ENCODE measurements around the gene TBC1D2B.

Gene TBC1D2B

GRCh38 chr15:78004919-78005634 lies 72.4 kb downstream of the TBC1D2B start:
- no peak overlapping the region for H3K4me3 ChIP-seq (ENCODE audit: low read depth, low read length)
- no peak for DNase-seq (ENCODE audit: low read depth)
- TF ChIP-seq CTCF (IDR thresholded peaks at IDR 0.05; ENCODE audit: low read depth, low read length, missing control alignments) = no peak

- no peak for DNase-seq (ENCODE audit: low read depth)
- no peak for TF ChIP-seq CTCF (IDR thresholded peaks at IDR 0.05; ENCODE audit: low read depth, low read length, missing control alignments)
- no peak overlapping the region for H3K4me3 ChIP-seq (ENCODE audit: low read depth, low read length)
These were observed 73.2 kb downstream of the TBC1D2B start for GRCh38 chr15:78004222-78004727.

GRCh38 chr15:78003539-78004008 lies 73.9 kb downstream of the TBC1D2B start:
- DNase-seq (ENCODE audit: low read depth) = no peak
- TF ChIP-seq CTCF (IDR thresholded peaks at IDR 0.05; ENCODE audit: low read depth, low read length, missing control alignments) = no peak
- H3K4me3 ChIP-seq (ENCODE audit: low read depth, low read length) = no peak overlapping the region

GRCh38 chr15:78002996-78003395 lies 74.5 kb downstream of the TBC1D2B start:
- H3K4me3 ChIP-seq (ENCODE audit: low read depth, low read length) = no peak overlapping the region
- no peak for TF ChIP-seq CTCF (IDR thresholded peaks at IDR 0.05; ENCODE audit: low read depth, low read length, missing control alignments)
- DNase-seq (ENCODE audit: low read depth) = no peak

- H3K4me3 ChIP-seq (ENCODE audit: low read depth, low read length) = no peak overlapping the region
- no peak for TF ChIP-seq CTCF (IDR thresholded peaks at IDR 0.05; ENCODE audit: low read depth, low read length, missing control alignments)
- no peak for DNase-seq (ENCODE audit: low read depth)
These were observed 75.9 kb downstream of the TBC1D2B start for GRCh38 chr15:78001656-78002055.

- no peak for DNase-seq (ENCODE audit: low read depth)
- no peak for TF ChIP-seq CTCF (IDR thresholded peaks at IDR 0.05; ENCODE audit: low read depth, low read length, missing control alignments)
- H3K4me3 ChIP-seq (ENCODE audit: low read depth, low read length) = no peak overlapping the region
These were observed 76.6 kb downstream of the TBC1D2B start for GRCh38 chr15:78000927-78001249.
